ENCODE results near the gene CEP57. TPM values are rescaled to one million over a fixed set of nuclear protein-coding genes. Genes with fewer than 3 reads are reported as not detected.

The CEP57 gene
- total RNA-seq, 1 experiment from 2014 or later, result 58.7 TPM

GRCh38 chr11:95835768-95836488 is 45.6 kb downstream of the CEP57 start:
- H3K27ac Mint-ChIP-seq (ENCODE audit: unreplicated experiment), result peak overlapping the region; percentile 52
- peaks cover 9% of the 10 kb centered on the region for H3K4me1 Mint-ChIP-seq (ENCODE audit: low read depth, unreplicated experiment)
- no peaks in the 10 kb centered on the region for H3K27me3 Mint-ChIP-seq (ENCODE audit: unreplicated experiment)
- CTCF ChIA-PET, result interaction anchor here (0.9 to 1.4 kb wide), 5 partner anchors 13 to 589 kb away, joined by 3 to 10 read pairs (median 8); partner anchors contain the start of gene MAML2
- peak; percentile 68 for TF ChIP-seq CTCF (IDR thresholded peaks at IDR 0.05; ENCODE audit: unreplicated experiment)
- DNase-seq, result peak; percentile 62
- H3K4me3 Mint-ChIP-seq (ENCODE audit: low read depth, unreplicated experiment), result no peak overlapping the region
- no peaks in the 10 kb centered on the region for H3K9me3 Mint-ChIP-seq (ENCODE audit: low read depth, unreplicated experiment)
- peaks cover 30% of the 10 kb centered on the region for H3K36me3 Mint-ChIP-seq (ENCODE audit: insufficient read depth, unreplicated experiment)
- intact Hi-C loops (cut with micrococcal nuclease; ENCODE audit: unreplicated experiment), result loop anchor here (2.0 kb wide), 2 partner anchors 507 to 557 kb away; partner anchors contain the start of gene MAML2
- no TSS peak for BruUV-seq (replicated peaks)

DNA sequence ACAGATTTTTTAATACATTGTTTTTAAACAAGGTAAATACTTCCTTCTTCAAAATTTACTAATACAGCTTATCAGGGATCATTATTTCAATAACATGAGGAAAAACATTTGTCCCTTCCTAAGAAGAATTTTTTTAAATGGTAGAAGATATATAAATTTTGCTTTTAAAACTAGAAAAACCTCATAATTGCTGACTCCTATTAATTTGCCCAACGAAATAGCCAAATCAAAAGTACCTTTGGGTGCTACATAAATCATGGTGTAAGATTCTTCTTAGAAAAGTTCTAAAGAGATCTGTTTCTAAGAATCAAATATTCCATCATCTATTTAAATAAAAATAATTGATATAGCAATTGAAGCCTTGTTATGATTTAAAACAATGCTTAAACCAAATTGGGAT is 54.9 kb downstream of the CEP57 start:
- Mint-ChIP-seq H3K36me3 (ENCODE audit: insufficient read depth, unreplicated experiment) (no peaks in the 10 kb centered on the region), H3K27me3 (ENCODE audit: unreplicated experiment) (no peaks in the 10 kb centered on the region), H3K4me1 (ENCODE audit: low read depth, unreplicated experiment) (no peaks in the 10 kb centered on the region), H3K9me3 (ENCODE audit: low read depth, unreplicated experiment) (no peaks in the 10 kb centered on the region), H3K4me3 (ENCODE audit: low read depth, unreplicated experiment) (no peak overlapping the region), H3K27ac (ENCODE audit: unreplicated experiment) (no peak overlapping the region)
- intact Hi-C loops (cut with micrococcal nuclease; ENCODE audit: unreplicated experiment), result loop anchor here (10.0 kb wide), 2 partner anchors 120 to 210 kb away; no protein-coding TSS in a partner anchor
- BruUV-seq (replicated peaks), result no TSS peak
- CTCF ChIA-PET, result interaction anchor here (0.7 kb wide), 1 partner anchor 602 kb away, joined by 8 read pairs; no protein-coding TSS in a partner anchor
- no peak for TF ChIP-seq CTCF (IDR thresholded peaks at IDR 0.05; ENCODE audit: unreplicated experiment)
- DNase-seq, result no peak

GRCh38 chr11:95849087-95849825 is 59.0 kb downstream of the CEP57 start:
- CTCF ChIA-PET, result interaction anchor here (0.6 to 1.7 kb wide), 12 partner anchors 13 to 545 kb away, joined by 3 to 28 read pairs (median 4); partner anchors contain the start of genes CCDC82, JRKL and MAML2
- DNase-seq, result peak; percentile 38
- no peaks in the 10 kb centered on the region for H3K4me1 Mint-ChIP-seq (ENCODE audit: low read depth, unreplicated experiment)
- H3K4me3 Mint-ChIP-seq (ENCODE audit: low read depth, unreplicated experiment), result no peak overlapping the region
- H3K36me3 Mint-ChIP-seq (ENCODE audit: insufficient read depth, unreplicated experiment), result no peaks in the 10 kb centered on the region
- no peaks in the 10 kb centered on the region for H3K27me3 Mint-ChIP-seq (ENCODE audit: unreplicated experiment)
- no peak for TF ChIP-seq CTCF (IDR thresholded peaks at IDR 0.05; ENCODE audit: unreplicated experiment)
- BruUV-seq (replicated peaks), result no TSS peak
- no peaks in the 10 kb centered on the region for H3K9me3 Mint-ChIP-seq (ENCODE audit: low read depth, unreplicated experiment)
- H3K27ac Mint-ChIP-seq (ENCODE audit: unreplicated experiment), result no peak overlapping the region
- intact Hi-C loops (cut with micrococcal nuclease; ENCODE audit: unreplicated experiment), result loop anchor here (2.0 to 10.0 kb wide), 3 partner anchors 116 to 578 kb away; no protein-coding TSS in a partner anchor

- CTCF ChIA-PET, result no interaction called here
Observed at GRCh38 chr11:95850137-95850536, 59.8 kb downstream of the CEP57 start.

More at GRCh38 chr11:95850137-95850536, 59.8 kb downstream of the CEP57 start:
- H3K4me1 Mint-ChIP-seq (ENCODE audit: low read depth, unreplicated experiment), result no peaks in the 10 kb centered on the region
- TF ChIP-seq CTCF (IDR thresholded peaks at IDR 0.05; ENCODE audit: unreplicated experiment), result no peak
- H3K36me3 Mint-ChIP-seq (ENCODE audit: insufficient read depth, unreplicated experiment), result no peaks in the 10 kb centered on the region
- intact Hi-C loops (cut with micrococcal nuclease; ENCODE audit: unreplicated experiment), result no loop called here
- no peak for DNase-seq
- H3K9me3 Mint-ChIP-seq (ENCODE audit: low read depth, unreplicated experiment), result no peaks in the 10 kb centered on the region
- H3K27ac Mint-ChIP-seq (ENCODE audit: unreplicated experiment), result no peak overlapping the region
- BruUV-seq (replicated peaks), result no TSS peak
- no peak overlapping the region for H3K4me3 Mint-ChIP-seq (ENCODE audit: low read depth, unreplicated experiment)
- no peaks in the 10 kb centered on the region for H3K27me3 Mint-ChIP-seq (ENCODE audit: unreplicated experiment)
